Fibroblast of mammary gland (primary cell): ENCODE results near the gene CDH4.

Source experiments
- DNase-seq: peaks from one replicate; pipeline ENCODE4 v3.0.0-alpha.2; 2010; ENCODE audit warnings: low read depth
- H3K4me3 ChIP-seq: 2 replicates; pipeline ENCODE4 v1.5.1; 2011; ENCODE audit warnings: low read depth, mild to moderate bottlenecking, low read length, moderate library complexity; ENCODE audit not compliant: control insufficient read depth
- CTCF ChIP-seq: conservative IDR thresholded peaks from 2 replicates; pipeline ENCODE4 v1.5.1; 2011; ENCODE audit warnings: low read depth, low read length, inconsistent platforms; ENCODE audit not compliant: control insufficient read depth, insufficient read depth

Gene CDH4

DNA sequence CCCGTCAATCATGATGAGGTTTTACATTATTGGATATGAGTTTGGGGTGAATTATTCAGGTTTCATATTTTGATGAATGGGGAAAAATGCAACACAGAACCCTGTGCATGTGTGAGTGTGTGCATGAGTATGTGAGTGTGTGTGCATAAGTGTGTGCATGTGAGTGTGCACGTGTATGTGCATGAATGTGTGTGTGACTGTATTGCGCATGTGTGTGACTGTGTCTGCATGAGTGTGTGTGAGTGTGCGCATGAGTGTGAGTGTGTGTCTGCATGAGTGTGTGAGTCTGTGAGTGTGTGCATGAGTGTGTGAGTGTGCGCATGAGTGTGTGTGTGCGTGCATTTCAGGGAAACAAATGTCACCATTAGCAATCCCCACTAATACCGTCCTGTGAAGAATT is 18.5 kb upstream of the CDH4 start:
- TF ChIP-seq CTCF = no peak
- DNase-seq = no peak

DNA sequence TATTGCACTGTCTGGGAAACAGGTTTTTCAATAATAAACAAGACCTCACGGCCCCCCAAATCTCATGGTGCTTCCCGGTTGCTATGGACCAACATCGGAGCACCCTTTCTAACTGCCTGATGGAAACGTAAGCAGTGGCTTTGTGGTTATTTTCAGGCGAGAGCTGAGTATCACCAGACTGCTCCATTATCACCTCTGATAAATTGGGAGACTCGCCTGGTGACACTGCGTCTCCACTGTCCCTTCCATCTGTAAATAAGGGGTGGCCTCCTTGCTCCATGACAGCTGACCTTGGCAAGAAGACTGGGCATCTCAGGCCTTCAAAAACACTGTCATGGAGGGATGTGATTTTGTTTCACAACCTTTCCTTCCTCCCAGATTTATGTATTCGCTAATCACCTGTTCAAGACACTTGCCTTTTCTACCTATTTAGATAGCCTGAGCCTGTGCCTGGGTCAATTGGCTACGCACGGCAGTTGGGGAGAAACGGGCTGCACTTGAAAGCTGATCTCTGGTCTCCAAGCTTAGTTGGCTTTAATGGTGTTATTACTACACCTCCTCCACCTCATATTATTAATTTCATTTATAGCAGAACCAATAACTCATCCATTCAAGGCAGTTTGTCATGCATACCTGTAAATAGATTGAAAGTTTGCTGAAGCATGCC is 17.7 kb upstream of the CDH4 start:
- H3K4me3 ChIP-seq = no peak overlapping the region
- no peak for TF ChIP-seq CTCF
- DNase-seq = no peak

More for the DNA sequence above, 18.5 kb upstream of the CDH4 start:
- no peak overlapping the region for H3K4me3 ChIP-seq

GRCh38 chr20:61236713-61237112 is 15.3 kb upstream of the CDH4 start:
- H3K4me3 ChIP-seq = no peak overlapping the region
- TF ChIP-seq CTCF = no peak
- no peak for DNase-seq

DNA sequence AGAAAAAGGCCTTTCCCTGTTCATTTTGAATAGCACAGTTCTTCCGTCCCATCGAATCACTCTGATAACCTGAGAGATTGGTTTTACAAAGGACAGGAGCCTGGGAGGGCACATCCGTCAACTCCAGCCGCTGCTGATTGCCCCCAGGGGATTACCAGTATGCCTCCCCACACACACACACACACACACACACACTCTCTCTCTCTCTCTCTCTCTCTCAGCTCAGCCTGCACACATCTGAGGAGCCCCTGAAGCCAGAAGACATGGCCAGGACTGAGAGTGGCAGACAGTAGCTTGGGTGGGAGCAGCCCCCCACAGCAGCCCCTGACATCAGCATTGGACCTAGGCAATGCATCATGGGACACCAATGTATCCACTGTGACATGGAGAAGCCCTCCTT is 13.2 kb upstream of the CDH4 start:
- TF ChIP-seq CTCF = no peak
- DNase-seq = no peak
- H3K4me3 ChIP-seq = no peak overlapping the region

DNA sequence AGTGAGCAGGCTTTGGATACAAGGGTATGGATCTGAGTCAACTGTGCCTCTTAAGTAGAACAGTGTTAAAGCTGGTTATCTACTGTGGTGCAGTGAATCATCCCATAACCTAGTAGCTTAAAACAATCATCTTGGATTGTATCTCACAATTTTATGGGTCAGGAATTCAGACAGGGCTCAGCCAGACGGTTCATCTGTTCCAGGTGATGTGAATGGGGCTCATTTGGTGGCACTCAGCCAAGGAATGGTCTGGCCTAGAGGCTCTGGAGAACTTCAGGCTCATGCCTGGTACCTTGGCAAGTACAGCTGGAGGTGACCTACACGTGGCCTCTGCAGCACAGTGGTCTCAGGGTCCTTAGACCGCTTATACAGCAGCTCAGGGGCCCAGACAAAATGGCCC is 11.2 kb upstream of the CDH4 start:
- no peak overlapping the region for H3K4me3 ChIP-seq
- no peak for TF ChIP-seq CTCF
- DNase-seq = no peak

DNA sequence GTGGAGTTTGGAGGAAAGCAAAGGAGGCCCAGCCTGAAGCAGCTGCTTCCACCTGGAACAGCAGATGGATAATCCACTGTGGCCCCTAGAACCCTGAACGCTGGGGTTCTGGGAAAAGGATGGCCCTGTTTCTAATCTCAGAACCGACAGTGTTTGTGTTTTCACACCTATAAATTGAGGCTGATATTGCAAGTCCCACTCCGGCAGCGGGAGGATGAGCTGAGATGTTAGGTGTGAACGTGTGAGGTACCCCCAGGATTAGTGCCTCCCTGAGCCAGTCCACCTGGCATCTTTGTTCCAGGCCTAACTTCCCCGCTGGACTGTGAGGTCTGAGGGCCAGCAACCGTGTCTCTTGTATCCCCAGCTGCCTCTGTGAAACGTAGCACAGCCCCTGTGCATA is 7.8 kb upstream of the CDH4 start:
- TF ChIP-seq CTCF = no peak
- no peak overlapping the region for H3K4me3 ChIP-seq
- DNase-seq = no peak

DNA sequence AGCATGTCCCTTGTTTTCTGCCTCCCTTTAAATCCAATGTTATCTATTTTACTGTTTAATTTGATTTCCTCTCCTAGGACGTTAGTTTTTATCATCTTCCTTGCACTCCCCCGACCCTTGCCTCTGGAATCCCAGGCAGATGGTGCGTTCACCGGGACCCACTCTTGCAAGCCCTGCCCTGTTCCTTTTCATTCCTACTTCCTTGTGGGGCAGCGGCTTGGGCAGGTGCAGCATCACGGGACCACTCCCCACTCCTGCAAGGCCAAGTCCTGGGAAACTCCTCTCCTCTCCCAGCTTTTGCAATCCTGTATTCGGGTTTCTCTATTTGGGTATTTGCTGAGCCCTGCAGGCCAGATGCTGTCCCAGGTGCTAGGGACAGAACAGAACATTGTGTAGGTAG is 5.8 kb upstream of the CDH4 start:
- no peak for TF ChIP-seq CTCF
- no peak for DNase-seq
- no peak overlapping the region for H3K4me3 ChIP-seq
